ENCODE measurements around the gene GPRIN2.
"Not testable (repeated sequence)": the region's sequence is repeated elsewhere in the genome, so short reads cannot be mapped to it uniquely, and the experiment has no call there.

Gene GPRIN2

GRCh38 chr10:46516660-46517416 is 39.6 kb downstream of the GPRIN2 start:
- DNase-seq, result peak; percentile 3

- peak; percentile 2 for DNase-seq
These were observed 40.7 kb downstream of the GPRIN2 start for GRCh38 chr10:46515793-46516192.

- no peak for DNase-seq
These were observed 41.1 kb downstream of the GPRIN2 start for GRCh38 chr10:46515366-46515765.

- peak; percentile 2 for DNase-seq
These were observed 41.6 kb downstream of the GPRIN2 start for GRCh38 chr10:46514899-46515298.

GRCh38 chr10:46514431-46514861 is 42.0 kb downstream of the GPRIN2 start:
- peak; percentile 3 for DNase-seq

GRCh38 chr10:46513333-46513732 is 43.1 kb downstream of the GPRIN2 start:
- DNase-seq, result not testable (repeated sequence)

- not testable (repeated sequence) for DNase-seq
These were observed 43.7 kb downstream of the GPRIN2 start for GRCh38 chr10:46512725-46513124.

GRCh38 chr10:46512002-46512401 is 44.5 kb downstream of the GPRIN2 start:
- not testable (repeated sequence) for DNase-seq

Data from stimulated activated CD4-positive, alpha-beta T cell treated with anti-CD3 and anti-CD28 coated beads, Interleukin-4, amount 100 ng/mL, for 24 hours (primary cell).